Dermis microvascular lymphatic vessel endothelial cell (primary cell): Measurements from ENCODE around the gene AKAP13. TPM values are rescaled to one million over a fixed set of nuclear protein-coding genes. Genes with fewer than 3 reads are reported as not detected.

ENCODE experiments used
- DNase-seq, 2 donors: peaks; one replicate each; pipeline versions ENCODE4 v3.0.0 to v3.0.0-alpha.2; 2010; ENCODE audit warnings: low read depth in 2 of 2
- total RNA-seq: library from RNA; depleted of rRNA; stranded (reverse); fragments of >200 nt; gene quantifications from 2 replicates; pipeline ENCODE4 v1.2.1, GENCODE V29; 2014

AKAP13 gene
- total RNA-seq, 1 donor from 2014 or later, result 54.7 TPM

GRCh38 chr15:85621094-85621493 lies 240.7 kb downstream of the AKAP13 start:
- no peak for DNase-seq

DNA sequence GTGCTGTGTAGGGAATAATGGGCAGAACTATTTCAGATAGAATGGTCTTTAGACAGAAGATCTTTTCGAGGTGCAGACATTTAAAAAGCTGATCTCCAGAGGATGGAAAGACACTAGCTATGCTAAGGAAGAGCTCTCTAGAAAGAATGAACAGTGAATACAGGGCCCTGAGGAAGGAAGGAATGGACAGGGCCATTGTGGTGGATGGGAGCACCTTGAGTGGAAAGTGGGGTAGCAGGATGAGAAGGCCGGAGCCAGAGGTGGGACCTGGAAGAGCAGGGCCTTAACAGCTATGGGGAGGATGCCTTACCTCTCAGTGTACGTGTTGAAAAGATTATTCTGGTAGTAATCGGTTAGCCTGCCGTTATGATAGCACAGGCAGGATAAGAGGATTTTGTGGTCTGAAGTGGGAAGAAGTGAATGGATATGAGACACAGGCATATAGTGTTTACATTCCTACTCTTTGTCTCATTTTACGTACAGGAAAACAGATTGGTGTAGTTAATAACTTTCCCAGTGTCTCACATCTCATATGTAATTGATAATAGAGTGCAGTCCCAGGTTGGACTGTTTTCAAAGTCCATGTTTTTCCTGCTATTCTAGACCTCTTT lies 241.9 kb downstream of the AKAP13 start:
- DNase-seq, result no peak

GRCh38 chr15:85623315-85624049 lies 243.1 kb downstream of the AKAP13 start:
- peak in 1 of 2 donors; percentile 20 for DNase-seq

GRCh38 chr15:85624291-85624801 lies 243.9 kb downstream of the AKAP13 start:
- peak in 1 of 2 donors; percentile 73 for DNase-seq

DNA sequence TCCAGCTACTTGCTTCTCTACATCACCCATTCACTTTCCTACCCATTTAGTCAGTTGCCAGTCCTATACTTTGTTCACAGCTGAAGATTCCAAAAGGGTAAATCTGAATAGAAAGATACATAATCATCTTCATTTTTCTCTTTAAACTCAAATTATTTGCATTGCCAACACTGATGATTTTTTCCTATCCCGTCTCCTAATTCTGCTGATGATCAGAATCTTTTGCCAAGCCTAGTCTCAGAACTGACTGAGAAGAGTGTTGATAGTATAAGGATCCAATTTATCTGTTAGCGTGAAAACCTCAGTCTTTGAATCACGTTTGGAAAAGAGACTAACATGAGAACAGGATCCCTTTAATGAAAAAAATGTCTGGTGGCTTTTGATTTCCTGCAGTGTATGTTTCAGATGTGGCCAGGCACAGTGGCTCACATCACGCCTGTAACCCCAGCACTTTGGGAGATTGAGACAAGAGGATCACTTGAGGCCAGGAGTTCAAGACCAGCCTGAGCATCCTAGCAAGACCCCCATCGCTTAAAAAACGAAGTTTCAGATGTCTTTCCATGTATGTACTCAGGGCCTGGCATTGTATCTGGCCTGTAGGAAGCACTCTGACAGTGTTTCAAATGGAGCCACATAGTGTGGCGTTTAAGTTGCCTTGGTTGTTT lies 244.9 kb downstream of the AKAP13 start:
- DNase-seq, result no peak

GRCh38 chr15:85625856-85626255 lies 245.5 kb downstream of the AKAP13 start:
- DNase-seq, result no peak

DNA sequence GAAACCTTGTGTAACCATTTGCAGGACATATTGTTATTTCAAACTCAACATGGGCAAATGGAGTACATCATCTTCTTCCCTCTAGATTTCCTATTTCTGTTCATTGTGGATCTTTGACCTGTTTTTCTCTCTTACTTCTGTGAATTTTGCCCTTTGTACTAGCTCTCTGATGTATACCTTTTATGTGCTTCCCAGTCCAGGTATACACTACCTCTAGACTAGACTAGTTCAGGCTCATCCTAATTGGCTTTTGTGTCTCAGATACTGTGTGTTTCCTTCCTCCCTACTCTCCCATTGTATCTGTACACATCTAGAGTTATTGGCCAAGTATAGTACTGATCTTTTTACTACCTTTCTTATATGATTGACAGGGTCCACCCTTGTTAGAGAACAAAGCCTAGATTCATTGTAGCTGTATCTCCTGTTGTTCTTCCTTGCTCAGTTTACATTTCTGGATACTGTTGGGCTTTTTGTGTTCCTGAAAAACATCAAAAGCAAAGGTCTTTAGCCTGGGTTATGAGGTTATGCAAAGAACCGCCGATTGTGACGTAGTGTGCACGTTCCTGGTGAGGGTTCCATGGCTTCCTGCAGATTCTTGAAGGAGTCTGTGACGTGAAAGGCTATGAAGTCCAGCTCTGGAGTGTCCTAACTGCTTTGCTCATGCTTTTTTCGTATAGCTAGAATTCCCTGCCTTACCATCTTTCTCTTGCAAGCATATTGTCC lies 247.0 kb downstream of the AKAP13 start:
- DNase-seq, result no peak

GRCh38 chr15:85630311-85630710 lies 249.9 kb downstream of the AKAP13 start:
- DNase-seq, result no peak

DNA sequence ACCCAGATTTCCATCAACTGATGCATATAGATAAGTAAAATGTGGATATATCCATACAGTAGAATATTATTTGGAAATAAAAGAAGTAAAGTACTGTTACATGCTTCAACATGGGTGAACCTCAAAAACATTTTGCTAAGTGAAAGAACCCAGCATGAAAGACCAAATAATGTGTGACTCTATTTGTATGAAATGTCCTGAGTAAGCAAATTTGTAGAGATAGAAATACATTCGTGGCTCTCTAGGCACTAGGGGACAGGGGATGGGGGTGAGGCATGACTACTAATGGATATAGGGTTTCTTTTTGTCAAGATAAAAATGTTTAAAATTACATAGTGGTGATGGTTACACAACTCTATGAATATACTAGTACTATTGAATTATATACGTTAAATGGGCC lies 250.6 kb downstream of the AKAP13 start:
- DNase-seq, result no peak

GRCh38 chr15:85632014-85632413 lies 251.6 kb downstream of the AKAP13 start:
- DNase-seq, result no peak

GRCh38 chr15:85633859-85634258 lies 253.5 kb downstream of the AKAP13 start:
- no peak for DNase-seq

DNA sequence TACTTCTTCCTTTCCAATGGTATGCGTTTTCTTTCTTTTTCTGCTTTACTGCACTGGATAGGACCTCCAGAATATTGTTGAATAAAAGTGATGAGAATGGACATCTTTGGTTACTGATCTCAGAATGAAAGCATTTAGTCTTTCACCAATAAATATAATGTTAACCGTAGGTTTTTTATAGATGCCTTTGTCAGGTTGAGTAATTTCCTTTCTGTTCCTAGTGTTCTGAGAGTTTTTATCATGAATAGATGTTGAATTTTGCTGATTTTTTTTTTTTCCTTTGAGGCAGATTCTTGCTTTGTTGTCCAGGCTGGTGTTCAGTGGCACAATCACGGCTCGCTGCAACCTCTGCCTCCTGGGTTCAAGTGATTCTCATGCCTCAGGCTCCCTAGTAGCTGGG lies 255.9 kb downstream of the AKAP13 start:
- DNase-seq, result peak; percentile 3 to 54

DNA sequence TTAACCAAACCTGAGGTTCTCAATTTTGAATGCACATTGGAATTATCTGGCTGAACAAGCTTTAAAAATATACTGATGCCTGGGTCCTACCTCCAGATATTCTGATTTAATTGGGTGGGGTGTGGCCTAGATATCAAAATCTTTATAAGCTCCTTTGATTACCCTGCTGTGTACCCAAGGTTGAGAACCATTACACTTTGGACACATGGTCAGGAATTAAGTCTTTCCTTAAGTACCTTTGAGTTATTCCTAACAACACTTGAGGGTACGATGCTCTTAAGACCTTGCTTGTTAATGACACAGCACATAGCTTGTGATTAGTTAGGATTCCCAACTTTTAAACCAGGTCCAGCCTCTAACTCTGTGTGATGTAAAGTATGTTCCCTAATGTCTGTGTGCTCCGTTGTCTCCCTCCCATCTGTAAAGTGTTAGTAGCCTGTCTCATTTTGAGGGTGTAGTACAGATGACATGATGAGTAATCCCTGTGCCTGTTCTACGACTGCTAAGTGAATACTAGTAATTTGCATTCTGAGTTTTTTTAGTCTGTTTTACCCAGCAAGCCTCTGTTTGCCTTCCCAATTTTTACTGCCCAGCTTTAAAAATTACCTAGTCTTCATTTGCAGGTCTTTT lies 259.5 kb downstream of the AKAP13 start:
- no peak for DNase-seq

DNA sequence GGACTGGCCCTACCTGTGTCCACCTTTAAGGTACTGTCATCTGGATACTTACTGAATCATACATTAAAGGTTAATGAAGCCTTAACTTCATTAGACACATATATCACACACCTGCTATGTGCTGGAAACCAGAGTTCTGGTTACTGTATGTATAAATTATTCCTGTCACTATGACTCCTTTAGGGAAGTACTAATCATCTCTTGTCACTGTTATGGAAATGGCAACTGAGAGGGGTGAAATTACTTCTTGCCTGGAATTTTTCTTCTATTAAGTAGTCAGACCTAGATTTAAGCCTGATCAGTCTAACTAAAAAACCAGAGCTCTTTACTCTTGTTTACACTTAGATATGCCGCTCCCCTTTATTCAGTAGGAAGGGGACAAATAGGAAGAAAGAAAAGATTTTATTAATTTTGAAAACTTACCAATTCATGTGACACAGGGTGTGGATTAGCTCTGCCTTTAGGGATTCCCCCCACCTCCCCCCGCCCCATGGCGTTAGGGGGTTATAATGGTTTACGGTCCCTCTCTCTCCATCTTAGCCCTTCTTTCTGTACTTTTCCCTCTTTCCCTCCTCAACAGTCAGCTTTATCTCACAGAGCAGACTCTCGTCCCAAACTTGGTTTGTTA lies 261.8 kb downstream of the AKAP13 start:
- DNase-seq, result no peak

DNA sequence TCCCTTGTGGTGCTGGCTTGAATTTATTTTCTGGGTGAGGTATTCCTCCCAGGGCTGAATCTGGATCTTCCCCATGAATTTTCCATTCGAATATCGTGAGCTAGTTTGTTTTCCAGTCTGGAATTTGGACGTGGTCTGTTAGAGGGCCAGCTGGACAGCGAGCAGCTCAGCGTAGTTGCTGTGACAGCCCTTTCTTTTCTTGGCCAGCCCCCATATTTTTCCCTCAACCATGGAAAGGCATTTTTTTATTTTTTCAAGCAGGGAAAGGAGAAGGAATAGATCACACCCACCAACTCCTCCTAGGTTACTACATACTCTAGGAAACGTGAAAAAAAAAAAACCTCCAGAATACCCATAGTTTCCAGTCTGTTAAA lies 262.3 kb downstream of the AKAP13 start:
- DNase-seq, result peak in 1 of 2 donors; percentile 58

DNA sequence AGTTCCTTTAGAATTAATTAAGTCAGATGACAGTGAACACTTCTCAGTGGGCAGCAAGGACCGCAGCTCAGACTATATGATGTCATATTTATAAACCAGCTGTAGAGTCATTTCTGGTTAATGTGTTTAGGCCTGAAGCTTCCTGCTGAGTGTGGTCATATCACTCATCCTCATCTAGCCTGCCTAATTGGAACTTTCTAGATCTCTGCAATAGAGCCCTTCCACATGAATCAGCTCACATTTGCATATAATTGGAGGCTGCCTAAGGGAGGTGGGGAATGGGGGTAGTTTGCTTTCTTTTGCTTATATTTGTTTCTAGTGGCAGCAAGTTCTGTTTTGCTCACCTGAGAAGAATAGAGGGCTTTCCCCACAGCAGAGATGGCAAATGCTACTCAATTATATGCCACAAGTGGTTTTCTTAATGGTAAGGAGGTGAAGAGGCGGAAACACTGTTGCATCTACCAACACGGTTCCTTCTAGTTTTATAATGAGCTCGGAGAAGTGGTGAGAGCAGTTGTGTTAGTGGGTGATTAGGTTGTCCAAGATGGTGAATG lies 266.2 kb downstream of the AKAP13 start:
- no peak for DNase-seq

DNA sequence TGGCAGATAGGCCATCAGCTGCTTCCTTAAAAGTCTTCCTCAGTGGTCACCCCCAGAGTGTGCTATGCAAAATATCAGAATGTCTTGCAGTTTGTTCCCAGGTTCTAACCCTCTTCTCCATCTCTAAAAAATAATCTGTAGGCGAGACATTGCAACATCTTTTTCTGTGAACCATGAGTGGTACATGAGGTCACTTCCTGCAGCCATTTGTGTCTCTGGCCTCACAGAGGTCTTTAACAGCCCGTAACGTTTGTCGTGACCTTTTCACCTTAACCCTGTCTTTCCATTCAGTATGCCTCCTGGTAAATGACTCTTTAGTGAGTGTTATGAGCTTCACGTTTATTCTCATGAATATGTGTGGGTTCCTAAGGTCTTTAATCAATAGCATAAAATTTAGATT lies 269.0 kb downstream of the AKAP13 start:
- peak; percentile 68 to 83 for DNase-seq

DNA sequence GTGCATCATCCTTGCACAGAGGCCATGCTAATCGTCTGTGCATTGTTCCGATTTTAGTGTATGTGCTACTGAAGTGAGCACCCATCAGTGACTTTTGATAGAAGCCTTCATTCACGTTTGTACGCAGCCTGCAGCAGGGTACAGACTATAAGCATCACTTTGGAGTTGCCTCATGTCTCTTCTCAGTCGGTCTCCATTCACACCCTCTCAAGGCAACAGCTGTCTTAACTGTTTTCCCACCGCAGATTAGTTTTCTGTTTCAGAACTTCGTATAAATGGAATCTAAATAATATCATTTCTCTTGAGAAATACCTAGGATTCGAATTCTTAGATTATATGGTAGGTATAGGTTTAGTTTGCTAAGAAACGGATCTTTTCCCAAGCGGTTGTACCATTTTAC lies 271.1 kb downstream of the AKAP13 start:
- no peak for DNase-seq

DNA sequence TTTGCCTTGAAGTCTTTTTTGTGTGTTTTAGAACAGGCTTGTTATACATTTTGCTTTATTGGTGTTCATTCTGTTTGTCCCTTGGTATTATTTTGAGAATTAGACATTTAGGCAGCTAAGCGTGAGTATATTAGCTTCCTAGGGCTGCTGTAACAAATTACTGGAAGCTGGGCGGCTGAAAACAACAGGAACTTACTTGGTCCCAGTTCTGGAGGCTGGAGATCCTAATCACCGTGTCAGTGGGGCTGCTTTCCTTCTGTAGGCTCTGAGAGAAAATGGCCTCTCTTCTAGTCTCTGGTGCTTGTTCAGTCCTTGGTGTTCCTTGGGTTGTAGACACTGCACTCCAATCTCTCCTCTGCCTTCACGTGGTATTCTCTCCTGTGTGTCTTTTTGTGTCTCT lies 272.1 kb downstream of the AKAP13 start:
- no peak for DNase-seq

GRCh38 chr15:85657132-85657531 lies 276.7 kb downstream of the AKAP13 start:
- no peak for DNase-seq

DNA sequence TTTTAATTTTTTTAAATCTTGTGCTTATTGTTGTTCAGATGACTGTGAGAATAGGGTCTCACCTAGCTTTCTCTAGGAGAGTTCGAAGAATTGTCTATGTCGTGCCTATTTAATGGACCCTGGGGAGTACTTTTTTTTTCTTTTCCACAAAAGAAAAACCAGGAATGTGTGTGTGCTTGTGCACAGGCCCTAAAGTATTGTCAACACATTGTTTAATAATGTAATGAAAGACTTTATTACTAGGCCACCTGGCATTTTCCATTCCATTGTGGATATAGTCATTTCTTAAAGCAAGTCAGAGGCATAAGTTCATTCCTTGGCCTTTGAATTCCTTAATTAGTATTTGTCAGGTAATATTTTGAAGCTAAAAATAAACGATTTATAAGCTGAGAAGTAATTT lies 278.4 kb downstream of the AKAP13 start:
- DNase-seq, result no peak
